ENCODE measurements around the gene GMEB1.

- TF ChIP-seq EZH2 (IDR thresholded peaks at IDR 0.05; ENCODE audit: borderline replicate concordance, low read depth, low read length, severe bottlenecking) = no peak
- TF ChIP-seq, protein P1, sequence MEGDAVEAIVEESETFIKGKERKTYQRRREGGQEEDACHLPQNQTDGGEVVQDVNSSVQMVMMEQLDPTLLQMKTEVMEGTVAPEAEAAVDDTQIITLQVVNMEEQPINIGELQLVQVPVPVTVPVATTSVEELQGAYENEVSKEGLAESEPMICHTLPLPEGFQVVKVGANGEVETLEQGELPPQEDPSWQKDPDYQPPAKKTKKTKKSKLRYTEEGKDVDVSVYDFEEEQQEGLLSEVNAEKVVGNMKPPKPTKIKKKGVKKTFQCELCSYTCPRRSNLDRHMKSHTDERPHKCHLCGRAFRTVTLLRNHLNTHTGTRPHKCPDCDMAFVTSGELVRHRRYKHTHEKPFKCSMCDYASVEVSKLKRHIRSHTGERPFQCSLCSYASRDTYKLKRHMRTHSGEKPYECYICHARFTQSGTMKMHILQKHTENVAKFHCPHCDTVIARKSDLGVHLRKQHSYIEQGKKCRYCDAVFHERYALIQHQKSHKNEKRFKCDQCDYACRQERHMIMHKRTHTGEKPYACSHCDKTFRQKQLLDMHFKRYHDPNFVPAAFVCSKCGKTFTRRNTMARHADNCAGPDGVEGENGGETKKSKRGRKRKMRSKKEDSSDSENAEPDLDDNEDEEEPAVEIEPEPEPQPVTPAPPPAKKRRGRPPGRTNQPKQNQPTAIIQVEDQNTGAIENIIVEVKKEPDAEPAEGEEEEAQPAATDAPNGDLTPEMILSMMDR (IDR thresholded peaks at IDR 0.05; ENCODE audit: borderline replicate concordance, extremely low read depth, low read length, poor library complexity, severe bottlenecking) = no peak
These were observed 67.4 kb downstream of the GMEB1 start for GRCh38 chr1:28735961-28736449.
